Measurements from ENCODE around the gene DSG1.

The DSG1 gene

DNA sequence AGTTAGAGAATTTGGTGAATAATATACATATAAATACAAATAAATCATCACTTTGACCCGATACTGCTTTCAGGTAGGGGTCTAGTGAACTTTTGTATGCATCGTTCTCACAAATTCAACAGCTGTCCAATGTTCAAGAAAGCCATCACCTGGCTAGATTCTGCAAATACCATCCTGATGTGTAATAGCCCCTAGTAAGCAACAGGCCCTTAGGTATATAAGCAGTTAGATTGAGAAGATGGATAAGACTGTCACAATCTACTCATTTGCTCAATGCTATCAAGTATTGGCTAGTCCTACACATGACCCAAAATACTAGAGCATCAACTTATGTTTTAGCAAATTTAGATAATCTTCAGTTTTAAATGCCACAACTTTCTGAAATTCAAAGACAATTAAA lies 20.7 kb upstream of the DSG1 start:
- DNase-seq (ENCODE audit: low read depth), result no peak
- no peak overlapping the region for H3K4me3 ChIP-seq (ENCODE audit: control insufficient read depth, low read depth, low read length)
- TF ChIP-seq, protein P1, sequence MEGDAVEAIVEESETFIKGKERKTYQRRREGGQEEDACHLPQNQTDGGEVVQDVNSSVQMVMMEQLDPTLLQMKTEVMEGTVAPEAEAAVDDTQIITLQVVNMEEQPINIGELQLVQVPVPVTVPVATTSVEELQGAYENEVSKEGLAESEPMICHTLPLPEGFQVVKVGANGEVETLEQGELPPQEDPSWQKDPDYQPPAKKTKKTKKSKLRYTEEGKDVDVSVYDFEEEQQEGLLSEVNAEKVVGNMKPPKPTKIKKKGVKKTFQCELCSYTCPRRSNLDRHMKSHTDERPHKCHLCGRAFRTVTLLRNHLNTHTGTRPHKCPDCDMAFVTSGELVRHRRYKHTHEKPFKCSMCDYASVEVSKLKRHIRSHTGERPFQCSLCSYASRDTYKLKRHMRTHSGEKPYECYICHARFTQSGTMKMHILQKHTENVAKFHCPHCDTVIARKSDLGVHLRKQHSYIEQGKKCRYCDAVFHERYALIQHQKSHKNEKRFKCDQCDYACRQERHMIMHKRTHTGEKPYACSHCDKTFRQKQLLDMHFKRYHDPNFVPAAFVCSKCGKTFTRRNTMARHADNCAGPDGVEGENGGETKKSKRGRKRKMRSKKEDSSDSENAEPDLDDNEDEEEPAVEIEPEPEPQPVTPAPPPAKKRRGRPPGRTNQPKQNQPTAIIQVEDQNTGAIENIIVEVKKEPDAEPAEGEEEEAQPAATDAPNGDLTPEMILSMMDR (IDR thresholded peaks at IDR 0.05; ENCODE audit: control insufficient read depth, insufficient read depth, low read depth, low read length, missing control alignments), result no peak

DNA sequence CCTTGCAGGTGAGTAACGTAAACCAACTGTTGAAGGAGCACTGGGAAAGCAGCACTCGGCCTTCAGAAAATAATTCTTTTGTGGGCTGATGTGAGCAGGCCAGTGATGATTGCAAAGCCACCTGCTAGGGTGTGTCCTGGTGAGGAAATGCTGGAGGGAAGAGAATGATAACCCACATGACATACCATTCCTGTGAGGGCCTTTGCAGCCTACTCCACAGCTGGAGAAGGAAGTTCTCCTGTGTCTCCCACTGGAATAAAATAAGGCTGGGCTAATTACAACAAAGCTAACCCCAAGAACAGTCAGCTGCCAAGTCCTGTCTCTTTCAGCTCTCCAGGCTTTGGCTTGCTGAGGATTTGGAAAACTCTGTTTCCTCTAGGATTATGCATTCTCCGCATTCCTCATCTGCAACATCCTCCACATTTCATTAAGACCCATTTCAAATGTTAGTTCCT lies 16.7 kb upstream of the DSG1 start:
- no peak overlapping the region for H3K4me3 ChIP-seq (ENCODE audit: control insufficient read depth, low read depth, low read length)
- TF ChIP-seq, protein P1 (IDR thresholded peaks at IDR 0.05; ENCODE audit: control insufficient read depth, insufficient read depth, low read depth, low read length, missing control alignments), result no peak
- DNase-seq (ENCODE audit: low read depth), result no peak

DNA sequence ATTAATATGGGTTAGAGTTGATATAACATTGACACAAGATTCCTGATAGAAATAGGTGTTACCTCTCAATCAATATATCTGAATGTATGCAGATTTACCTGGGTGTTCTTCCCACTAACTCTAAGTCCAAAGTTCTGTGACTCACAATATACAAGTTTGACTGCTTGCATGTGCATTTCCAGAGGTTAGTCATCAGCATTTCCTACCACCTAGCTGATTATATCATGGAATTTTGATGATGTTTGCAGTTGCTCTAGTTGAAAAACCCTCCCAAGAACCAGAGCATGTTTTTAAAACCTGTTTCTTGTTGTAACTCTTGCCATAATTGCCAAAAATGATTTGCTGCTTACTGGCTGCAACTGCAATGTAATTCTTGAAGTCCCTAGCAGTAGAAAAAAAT lies 15.0 kb upstream of the DSG1 start:
- DNase-seq (ENCODE audit: low read depth), result no peak

DNA sequence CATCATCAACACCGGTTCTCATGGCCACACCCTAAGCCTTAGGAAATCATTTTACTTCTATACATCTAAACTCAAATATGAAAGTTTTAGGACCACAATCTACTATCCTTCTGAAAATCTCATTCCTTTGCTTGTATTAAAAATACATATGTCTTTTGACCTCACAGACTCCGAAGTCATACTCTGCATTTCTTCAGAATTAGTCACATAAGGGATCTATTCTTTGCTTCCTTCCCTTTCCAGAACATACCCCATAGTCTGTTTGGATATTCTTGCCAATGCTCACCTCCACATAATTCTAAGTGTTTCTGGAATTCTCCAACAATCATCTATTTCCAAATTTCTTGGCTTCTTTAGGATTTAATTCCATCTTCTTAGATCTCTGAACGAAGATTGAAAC lies 14.2 kb upstream of the DSG1 start:
- no peak for DNase-seq (ENCODE audit: low read depth)
- no peak overlapping the region for H3K4me3 ChIP-seq (ENCODE audit: control insufficient read depth, low read depth, low read length)
- TF ChIP-seq, protein P1 (IDR thresholded peaks at IDR 0.05; ENCODE audit: control insufficient read depth, insufficient read depth, low read depth, low read length, missing control alignments), result no peak

More for the DNA sequence above, 15.0 kb upstream of the DSG1 start:
- no peak overlapping the region for H3K4me3 ChIP-seq (ENCODE audit: control insufficient read depth, low read depth, low read length)
- TF ChIP-seq, protein P1 (IDR thresholded peaks at IDR 0.05; ENCODE audit: control insufficient read depth, insufficient read depth, low read depth, low read length, missing control alignments), result no peak

DNA sequence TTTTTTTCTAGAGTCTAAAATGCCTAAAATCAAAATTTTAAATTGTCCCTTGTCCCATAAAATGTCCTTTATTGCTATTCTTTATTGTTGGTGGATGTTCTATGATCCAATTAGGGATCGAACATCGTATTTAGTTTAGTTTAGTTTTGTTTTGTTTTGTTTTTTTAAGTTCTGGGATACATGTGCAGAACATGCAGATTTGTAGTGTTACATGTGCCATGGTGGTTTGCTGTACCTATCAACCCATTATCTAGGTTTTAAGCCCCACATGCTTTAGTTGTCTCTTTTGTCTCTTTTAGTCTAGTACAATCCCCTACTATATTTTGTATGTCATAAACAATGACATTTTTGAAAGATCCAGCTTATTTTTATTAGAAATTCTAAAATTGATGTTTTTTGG lies 8.8 kb upstream of the DSG1 start:
- DNase-seq (ENCODE audit: low read depth), result no peak
- H3K4me3 ChIP-seq (ENCODE audit: control insufficient read depth, low read depth, low read length), result no peak overlapping the region
- TF ChIP-seq, protein P1 (IDR thresholded peaks at IDR 0.05; ENCODE audit: control insufficient read depth, insufficient read depth, low read depth, low read length, missing control alignments), result no peak

DNA sequence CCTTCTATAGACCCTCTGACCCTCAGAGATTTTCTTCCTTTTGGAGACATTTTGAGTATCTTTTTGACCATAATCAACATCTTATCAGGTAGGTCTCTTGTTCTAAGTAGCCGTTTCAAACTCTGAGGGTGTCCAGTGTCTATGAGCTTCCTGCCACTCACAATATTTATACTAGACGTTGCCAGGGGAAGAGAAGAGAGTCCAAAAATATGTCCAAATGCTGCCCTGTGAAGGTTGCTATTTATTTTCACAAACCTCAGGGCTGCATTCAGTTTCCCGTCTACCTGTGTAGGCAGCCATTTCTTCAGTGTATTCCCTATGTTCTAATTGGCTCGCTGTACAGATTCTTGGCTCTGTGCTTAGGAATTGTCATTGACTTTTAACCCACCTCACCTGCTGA lies 986 bp upstream of the DSG1 start:
- DNase-seq (ENCODE audit: low read depth), result no peak
- H3K4me3 ChIP-seq (ENCODE audit: control insufficient read depth, low read depth, low read length), result no peak overlapping the region
- TF ChIP-seq, protein P1 (IDR thresholded peaks at IDR 0.05; ENCODE audit: control insufficient read depth, insufficient read depth, low read depth, low read length, missing control alignments), result no peak

DNA sequence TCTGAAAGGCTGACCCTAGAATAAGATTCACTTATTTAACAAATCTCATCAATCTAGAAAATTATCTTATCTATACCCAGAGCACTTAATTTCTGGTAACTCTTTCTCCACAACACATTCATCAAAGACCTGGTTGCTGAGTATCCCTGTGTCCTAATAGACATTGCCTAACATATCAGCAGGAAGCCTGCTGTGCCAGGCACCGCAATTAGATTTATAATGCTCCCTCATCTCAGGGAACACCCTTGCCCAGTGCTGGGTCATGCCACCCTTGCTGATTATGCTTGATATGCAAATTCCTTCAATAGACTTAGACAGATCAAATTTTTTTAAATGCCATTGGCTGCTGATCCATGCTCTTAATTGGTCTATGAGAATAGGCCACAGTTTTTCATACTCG lies 3.8 kb downstream of the DSG1 start:
- no peak for DNase-seq (ENCODE audit: low read depth)
- TF ChIP-seq, protein P1 (IDR thresholded peaks at IDR 0.05; ENCODE audit: control insufficient read depth, insufficient read depth, low read depth, low read length, missing control alignments), result no peak
- no peak overlapping the region for H3K4me3 ChIP-seq (ENCODE audit: control insufficient read depth, low read depth, low read length)
